Epithelial cell of proximal tubule (primary cell): ENCODE results near the gene FAXC. TPM values are rescaled to one million over a fixed set of nuclear protein-coding genes. Genes with fewer than 3 reads are reported as not detected.

Experiments used
- DNase-seq: peaks from one replicate; pipeline ENCODE4 v3.0.0-alpha.2; 2011; ENCODE audit warnings: low read depth
- H3K4me3 ChIP-seq: 2 replicates; pipeline ENCODE4 v1.5.1; 2011; ENCODE audit warnings: low read depth, mild to moderate bottlenecking, low read length
- total RNA-seq: library from RNA; depleted of rRNA; stranded (reverse); fragments of >200 nt; gene quantifications from 2 replicates; pipeline ENCODE4 v1.2.3, GENCODE V29; 2015
- TF ChIP-seq, protein P1 (sequence below): conservative IDR thresholded peaks from 2 replicates; pipeline ENCODE4 v1.5.1; 2012; ENCODE audit warnings: low read depth, mild to moderate bottlenecking, low read length

FAXC gene
- total RNA-seq: 7.2 and 14.5 TPM in 2 replicates

DNA sequence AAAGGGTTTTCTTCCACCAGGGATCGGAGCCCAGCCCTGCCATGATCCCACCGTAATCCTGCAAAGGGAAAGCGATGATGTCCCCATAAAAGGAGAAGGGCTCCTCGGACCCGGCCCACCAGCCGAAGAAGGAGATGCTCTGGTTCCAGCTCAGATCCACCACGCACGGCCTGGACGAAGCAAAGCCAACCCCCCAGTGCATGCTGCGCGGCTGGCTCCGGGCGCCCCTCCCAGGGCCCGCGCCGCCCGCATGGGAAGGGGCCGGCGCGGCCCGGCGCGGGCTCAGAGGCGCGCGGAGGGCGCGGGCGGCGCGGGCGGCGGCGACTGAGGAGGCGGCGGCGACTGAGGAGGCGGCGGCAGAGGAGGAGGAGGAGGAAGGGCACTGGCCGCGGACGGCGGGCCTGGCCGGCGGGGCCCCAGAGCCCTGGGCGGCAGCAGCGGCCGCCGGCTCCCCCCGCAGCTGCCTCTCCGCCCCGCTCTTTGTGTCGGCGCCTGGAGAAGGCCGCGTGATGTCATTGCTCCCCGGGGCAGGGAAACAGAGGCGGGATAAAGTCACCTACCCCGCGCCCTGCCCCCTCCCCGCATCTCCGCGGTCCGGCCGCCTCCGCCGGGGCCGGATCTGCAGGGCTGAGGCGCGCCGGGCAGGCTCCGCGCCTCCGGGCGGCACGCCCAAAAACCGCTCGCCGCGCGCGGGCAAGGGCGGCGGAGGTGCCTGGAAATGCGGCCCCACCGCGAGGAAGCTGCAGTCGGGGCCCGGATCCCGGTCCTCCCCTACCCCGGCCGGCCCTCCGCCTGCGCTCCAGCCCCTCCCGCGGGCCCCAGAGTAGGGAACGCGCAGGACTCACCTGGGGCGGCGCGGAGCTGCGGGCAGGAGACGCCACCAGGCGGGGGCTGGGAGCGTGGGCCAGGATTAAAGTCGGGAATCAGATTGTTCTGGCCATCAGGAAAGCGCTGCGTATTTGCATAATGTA is at the start of gene FAXC:
Gene FAXC (minus strand): TSS at position 504 of the 971 bp plus-strand sequence. CDS start 302 bp downstream, at position 202.
- no peak for DNase-seq
- TF ChIP-seq, protein P1, sequence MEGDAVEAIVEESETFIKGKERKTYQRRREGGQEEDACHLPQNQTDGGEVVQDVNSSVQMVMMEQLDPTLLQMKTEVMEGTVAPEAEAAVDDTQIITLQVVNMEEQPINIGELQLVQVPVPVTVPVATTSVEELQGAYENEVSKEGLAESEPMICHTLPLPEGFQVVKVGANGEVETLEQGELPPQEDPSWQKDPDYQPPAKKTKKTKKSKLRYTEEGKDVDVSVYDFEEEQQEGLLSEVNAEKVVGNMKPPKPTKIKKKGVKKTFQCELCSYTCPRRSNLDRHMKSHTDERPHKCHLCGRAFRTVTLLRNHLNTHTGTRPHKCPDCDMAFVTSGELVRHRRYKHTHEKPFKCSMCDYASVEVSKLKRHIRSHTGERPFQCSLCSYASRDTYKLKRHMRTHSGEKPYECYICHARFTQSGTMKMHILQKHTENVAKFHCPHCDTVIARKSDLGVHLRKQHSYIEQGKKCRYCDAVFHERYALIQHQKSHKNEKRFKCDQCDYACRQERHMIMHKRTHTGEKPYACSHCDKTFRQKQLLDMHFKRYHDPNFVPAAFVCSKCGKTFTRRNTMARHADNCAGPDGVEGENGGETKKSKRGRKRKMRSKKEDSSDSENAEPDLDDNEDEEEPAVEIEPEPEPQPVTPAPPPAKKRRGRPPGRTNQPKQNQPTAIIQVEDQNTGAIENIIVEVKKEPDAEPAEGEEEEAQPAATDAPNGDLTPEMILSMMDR: peak; percentile 20

DNA sequence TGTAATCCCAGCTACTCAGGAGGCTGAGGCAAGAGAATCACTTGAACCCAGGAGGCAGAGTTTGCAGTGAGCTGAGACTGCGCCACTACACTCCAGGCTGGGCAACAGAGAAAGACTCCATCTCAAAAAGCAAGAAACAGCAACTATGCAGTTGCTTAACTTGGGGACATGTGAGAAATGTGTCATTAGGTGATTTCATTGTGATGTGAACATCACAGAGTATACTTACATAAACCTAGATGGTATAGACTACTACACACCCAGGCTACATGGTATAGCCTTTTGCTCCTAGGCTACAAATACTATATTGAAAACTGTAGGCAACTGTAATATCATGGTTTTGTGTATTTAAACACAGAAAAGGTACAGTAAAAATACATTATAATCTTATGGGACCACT is 47.8 kb upstream of the FAXC start:
- TF ChIP-seq, protein P1: no peak
- no peak for DNase-seq
- no peak overlapping the region for H3K4me3 ChIP-seq

More for the DNA sequence above, at the start of gene FAXC:
- H3K4me3 ChIP-seq: peak within 1 kb of the TSS; percentile 60

DNA sequence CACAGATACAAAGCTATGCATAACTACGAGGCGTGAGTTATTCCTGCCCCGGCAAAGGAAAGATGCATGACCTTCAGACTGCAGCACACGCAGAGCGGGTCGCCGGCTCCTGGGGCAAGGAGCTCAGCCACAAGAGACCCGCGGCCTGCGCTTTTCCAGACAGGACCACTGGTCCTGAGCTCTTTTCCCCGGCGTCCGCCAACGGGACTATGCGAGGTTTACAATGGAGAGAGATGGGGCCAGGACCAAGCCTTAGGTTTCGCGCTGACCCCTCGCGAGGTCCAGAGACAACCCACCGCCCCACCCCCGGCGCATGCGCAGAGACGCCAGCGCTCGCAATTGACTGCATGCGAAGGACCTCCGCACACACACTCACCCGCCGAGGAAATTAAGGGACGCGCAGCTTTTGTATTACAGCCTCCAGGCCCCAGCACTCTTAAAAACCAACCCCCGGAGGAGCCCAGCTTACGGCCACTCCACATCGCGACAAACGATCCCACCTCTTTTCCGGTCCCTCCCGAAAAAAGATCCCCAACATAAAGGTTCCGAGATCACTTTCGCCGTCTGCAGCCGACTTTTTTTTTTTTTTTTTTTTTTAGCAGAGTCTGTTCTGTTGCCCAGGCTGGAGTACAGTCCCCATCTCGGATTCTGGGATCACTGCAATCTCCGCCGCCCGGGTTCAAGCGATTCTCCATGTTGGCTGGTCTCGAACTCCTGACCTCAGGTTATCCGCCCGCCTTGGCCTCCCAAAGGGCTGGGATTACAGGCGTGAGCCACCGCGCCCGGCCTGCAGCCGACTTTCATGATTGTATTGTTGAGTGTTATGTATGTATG is 44.4 kb upstream of the FAXC start, which contains the start of gene COQ3:
Gene COQ3 (minus strand): TSS at position 498 of the 834 bp plus-strand sequence. CDS start 16 bp downstream, at position 482.
- TF ChIP-seq, protein P1: no peak
- peak within 1 kb of the TSS; percentile 84 for H3K4me3 ChIP-seq
- DNase-seq: no peak

DNA sequence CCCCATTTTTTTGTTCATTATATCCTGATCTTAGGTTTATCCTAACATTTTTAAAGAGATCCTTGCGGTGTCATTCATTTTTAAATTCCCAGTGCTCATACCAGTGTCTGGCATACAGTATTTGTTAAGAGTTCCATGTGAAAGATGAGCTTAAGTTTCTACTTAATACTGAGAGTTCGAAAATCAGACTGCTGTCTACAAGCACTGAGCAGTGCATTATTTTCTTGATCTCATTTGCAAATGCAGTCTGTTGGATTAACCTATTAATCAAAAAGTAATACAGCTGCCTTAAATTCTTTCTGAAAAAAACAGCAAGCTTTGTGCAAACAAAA is 43.9 kb upstream of the FAXC start:
- H3K4me3 ChIP-seq: peak overlapping the region; percentile 84
- TF ChIP-seq, protein P1: no peak
- DNase-seq: no peak

DNA sequence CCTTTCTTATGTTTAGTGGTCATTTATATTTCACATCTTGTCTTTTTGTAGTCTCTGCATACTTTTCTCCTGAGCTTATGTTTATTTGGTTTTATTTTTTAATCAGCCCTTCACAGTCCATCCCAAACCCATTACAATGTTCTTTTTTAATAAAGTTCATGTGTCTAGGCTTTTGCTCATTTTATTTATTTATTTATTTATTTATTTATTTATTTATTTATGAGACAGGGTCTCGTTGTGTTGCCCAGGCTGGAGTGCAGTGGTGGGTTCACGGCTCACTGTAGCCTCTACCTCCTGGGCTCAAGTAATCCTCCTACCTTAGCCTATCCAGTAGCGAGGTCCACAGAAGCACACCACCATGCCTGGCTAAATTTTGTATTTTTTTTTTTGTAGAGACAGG is 41.4 kb upstream of the FAXC start:
- no peak for DNase-seq
- TF ChIP-seq, protein P1: no peak
- H3K4me3 ChIP-seq: no peak overlapping the region

DNA sequence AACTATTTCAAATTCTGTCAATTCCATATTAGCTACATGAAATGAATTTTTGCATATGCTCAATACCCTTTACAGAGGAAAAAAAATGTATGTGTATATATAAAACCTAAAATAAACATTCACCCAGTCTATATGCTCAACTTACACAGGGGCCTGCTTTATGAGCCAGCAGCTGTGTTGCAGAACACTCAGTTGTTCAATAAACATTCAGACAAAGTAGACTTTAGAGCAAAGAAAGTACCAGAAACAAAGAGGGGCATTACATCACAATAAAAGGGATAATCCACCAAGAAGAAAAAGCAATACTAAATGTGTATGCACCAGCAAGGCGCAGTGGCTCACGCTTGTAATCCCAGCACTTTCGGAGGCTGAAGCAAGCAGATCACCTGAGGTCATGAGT is 35.0 kb upstream of the FAXC start:
- TF ChIP-seq, protein P1: no peak
- DNase-seq: no peak
- H3K4me3 ChIP-seq: no peak overlapping the region
